GM23338 (cell line): ENCODE results near the gene MBD5. TPM values are rescaled to one million over a fixed set of nuclear protein-coding genes. Genes with fewer than 3 reads are reported as not detected.

Source experiments
- ATAC-seq: fragments of 200-7000 bp; cut with Tn5 transposase; 3 replicates; pipeline ENCODE4 v1.9.1; 2020
- DNase-seq: peaks from one replicate; pipeline ENCODE4 v3.0.0-alpha.2; 2015; ENCODE audit warnings: low spot score
- H2AFZ ChIP-seq: fragments of 200-600 bp; sonication (generic); 2 replicates; pipeline ENCODE4 v1.8.0; 2016; ENCODE audit warnings: antibody characterized with exemption, mild to moderate bottlenecking, moderate library complexity
- H3F3A ChIP-seq: fragments of 200-600 bp; sonication (generic); replicated peaks from 2 replicates; pipeline ENCODE4 v1.8.0; 2017; ENCODE audit warnings: antibody characterized with exemption, mixed run types, low read depth
- H3K27ac ChIP-seq: fragments of 200-600 bp; sonication (generic); 2 replicates; pipeline ENCODE4 v1.6.1; 2016; ENCODE audit warnings: low read depth
- H3K27me3 ChIP-seq: fragments of 200-600 bp; sonication (generic); 2 replicates; pipeline ENCODE4 v1.8.0; 2016; ENCODE audit warnings: mild to moderate bottlenecking, mixed run types, moderate library complexity; ENCODE audit not compliant: insufficient read depth
- H3K36me3 ChIP-seq: fragments of 200-600 bp; sonication (generic); 2 replicates; pipeline ENCODE4 v1.8.0; 2016; ENCODE audit warnings: mild to moderate bottlenecking; ENCODE audit not compliant: insufficient read depth
- H3K4me1 ChIP-seq: fragments of 200-600 bp; sonication (generic); 2 replicates; pipeline ENCODE4 v1.8.0; 2016; ENCODE audit warnings: mild to moderate bottlenecking, moderate library complexity; ENCODE audit not compliant: insufficient read depth
- H3K4me2 ChIP-seq: fragments of 200-600 bp; sonication (generic); 2 replicates; pipeline ENCODE4 v1.7.1; 2017; ENCODE audit warnings: mixed run types
- H3K4me3 ChIP-seq: fragments of 200-600 bp; sonication (generic); 2 replicates; pipeline ENCODE4 v1.6.1; 2016; ENCODE audit warnings: mixed run types
- H3K79me2 ChIP-seq: fragments of 200-600 bp; sonication (generic); replicated peaks from 2 replicates; pipeline ENCODE4 v1.8.0; 2017; ENCODE audit warnings: mild to moderate bottlenecking; ENCODE audit not compliant: insufficient read depth
- H3K9me2 ChIP-seq: fragments of 200-600 bp; sonication (generic); 2 replicates; pipeline ENCODE4 v1.8.0; 2017; ENCODE audit not compliant: insufficient read depth
- H4K20me1 ChIP-seq: fragments of 200-600 bp; sonication (generic); replicated peaks from 2 replicates; pipeline ENCODE4 v1.8.0; 2017; ENCODE audit warnings: mild to moderate bottlenecking; ENCODE audit not compliant: insufficient read depth
- H3K27ac Mint-ChIP-seq: 2 replicates; pipeline ENCODE4 v1.8.0; 2020; ENCODE audit warnings: inconsistent platforms, mild to moderate bottlenecking, moderate library complexity, mixed read lengths
- H3K27me3 Mint-ChIP-seq: 3 replicates; pipeline ENCODE4 v1.8.0; 2022; ENCODE audit warnings: low read depth, mild to moderate bottlenecking, moderate library complexity, mixed read lengths, inconsistent platforms; ENCODE audit not compliant: insufficient read depth, poor library complexity
- H3K36me3 Mint-ChIP-seq: 3 replicates; pipeline ENCODE4 v1.8.0; 2021; ENCODE audit warnings: low read depth, mild to moderate bottlenecking, inconsistent platforms, moderate library complexity, mixed read lengths
- H3K4me1 Mint-ChIP-seq: 3 replicates; pipeline ENCODE4 v1.8.0; 2020; ENCODE audit warnings: mild to moderate bottlenecking, inconsistent platforms, mixed read lengths
- H3K4me3 Mint-ChIP-seq: 3 replicates; pipeline ENCODE4 v1.8.0; 2021; ENCODE audit warnings: moderate library complexity, mild to moderate bottlenecking, inconsistent platforms, mixed read lengths
- H3K9me3 Mint-ChIP-seq: 3 replicates; pipeline ENCODE4 v1.8.0; 2020; ENCODE audit warnings: moderate library complexity, mild to moderate bottlenecking, inconsistent platforms, mixed read lengths
- CTCF ChIP-seq, 2 experiments: fragments of 200-600 bp in 1 of 2; sonication (generic) in 1 of 2; conservative IDR thresholded peaks; 2 replicates each; pipeline versions ENCODE4 v1.5.1 to v1.6.1; 2016 to 2017; ENCODE audit warnings: antibody characterized with exemption in 2 of 2, low read depth in 2 of 2, mild to moderate bottlenecking in 2 of 2, moderate library complexity in 1 of 2
- ETS1 ChIP-seq: IDR thresholded peaks from 2 replicates; pipeline ENCODE4 v1.6.1; 2016; ENCODE audit warnings: antibody characterized with exemption
- EZH2 ChIP-seq: fragments of 200-600 bp; sonication (generic); IDR thresholded peaks from one replicate; pipeline ENCODE4 v1.8.0; 2017; ENCODE audit warnings: antibody characterized with exemption, mild to moderate bottlenecking, low read depth; ENCODE audit not compliant: unreplicated experiment
- EZH2phosphoT487 ChIP-seq: fragments of 200-600 bp; sonication (generic); IDR thresholded peaks from one replicate; pipeline ENCODE4 v1.8.1; 2018; ENCODE audit warnings: antibody characterized with exemption; ENCODE audit not compliant: unreplicated experiment
- JUNB ChIP-seq: IDR thresholded peaks from one replicate; pipeline ENCODE4 v1.6.1; 2016; ENCODE audit warnings: antibody characterized with exemption; ENCODE audit not compliant: unreplicated experiment
- POLR2AphosphoS5 ChIP-seq: IDR thresholded peaks from 2 replicates; pipeline ENCODE4 v1.6.1; 2016; ENCODE audit warnings: antibody characterized with exemption, low read depth
- REST ChIP-seq: IDR thresholded peaks from one replicate; pipeline ENCODE4 v1.6.1; 2018; ENCODE audit warnings: antibody characterized with exemption; ENCODE audit not compliant: unreplicated experiment
- STAT1 ChIP-seq: IDR thresholded peaks from one replicate; pipeline ENCODE4 v1.6.1; 2016; ENCODE audit warnings: antibody characterized with exemption; ENCODE audit not compliant: unreplicated experiment
- polyA plus RNA-seq: library from polyadenylated mRNA; unstranded; fragments of >200 nt; fragmentation: Nextera tagmentation; extraction: Ambion mirVana; gene quantifications from 2 replicates; pipeline ENCODE4 v1.2.1, GENCODE V29; 2016
- total RNA-seq: library from RNA; depleted of rRNA; stranded (reverse); fragments of >200 nt; shearing (Covaris generic); gene quantifications from 2 replicates; pipeline ENCODE4 v1.2.3, GENCODE V29; 2014

MBD5 gene
- total and polyA plus RNA-seq, 2 experiments from 2014 or later, result 16.2 to 23.1 TPM

- no peak overlapping the region for H3K27ac Mint-ChIP-seq
- H3K36me3 Mint-ChIP-seq, result no peaks in the 10 kb centered on the region
- 0 out of 2 replicates have a peak, but pooled peaks cover 4% of the 10 kb centered on the region for H4K20me1 ChIP-seq
- DNase-seq, result peak; percentile 34
- H3K27ac ChIP-seq, result no peak overlapping the region
- H3K79me2 ChIP-seq, result no peaks in the 10 kb centered on the region
- H3K27me3 Mint-ChIP-seq, result no peaks in the 10 kb centered on the region
- no peak overlapping the region for H3K4me2 ChIP-seq
- TF ChIP-seq ETS1 (no peak), CTCF (conservative IDR thresholded peaks at IDR 0.05; ENCODE audit: low read depth in 2 of 2) (peak in 1 of 2 experiments; percentile 57; a peak in 3 of 4 replicates)
- no peak overlapping the region for H2AFZ ChIP-seq
- no peaks in the 10 kb centered on the region for H3F3A ChIP-seq
- no peaks in the 10 kb centered on the region for H3K9me2 ChIP-seq
- H3K9me3 Mint-ChIP-seq, result no peaks in the 10 kb centered on the region
- H3K4me1 Mint-ChIP-seq, result no peaks in the 10 kb centered on the region
- H3K4me1 ChIP-seq, result no peaks in the 10 kb centered on the region
- H3K4me3 ChIP-seq, result no peak overlapping the region
- H3K36me3 ChIP-seq, result no peaks in the 10 kb centered on the region
- H3K4me3 Mint-ChIP-seq, result no peak overlapping the region
- no peak for ATAC-seq
- H3K27me3 ChIP-seq, result no peaks in the 10 kb centered on the region
These were observed 147.0 kb downstream of the MBD5 start for GRCh38 chr2:148167855-148168254.

- H3K27ac ChIP-seq, result no peak overlapping the region
- no peak overlapping the region for H3K4me3 ChIP-seq
- no peak overlapping the region for H3K4me2 ChIP-seq
- ATAC-seq (no peak), DNase-seq (no peak)
- no peaks in the 10 kb centered on the region for H3K36me3 ChIP-seq
- no peak overlapping the region for H2AFZ ChIP-seq
- Mint-ChIP-seq H3K27me3 (no peaks in the 10 kb centered on the region), H3K4me1 (no peaks in the 10 kb centered on the region), H3K27ac (no peak overlapping the region), H3K9me3 (no peaks in the 10 kb centered on the region), H3K4me3 (no peak overlapping the region), H3K36me3 (no peaks in the 10 kb centered on the region)
- H3F3A ChIP-seq, result no peaks in the 10 kb centered on the region
- H4K20me1 ChIP-seq, result peaks cover 4% of the 10 kb centered on the region; the same call in 1 of the 2 replicates
- no peaks in the 10 kb centered on the region for H3K4me1 ChIP-seq
- H3K79me2 ChIP-seq, result no peaks in the 10 kb centered on the region
- H3K9me2 ChIP-seq, result no peaks in the 10 kb centered on the region
- H3K27me3 ChIP-seq, result no peaks in the 10 kb centered on the region
- TF ChIP-seq ETS1 (no peak), REST (no peak), STAT1 (no peak), CTCF (conservative IDR thresholded peaks at IDR 0.05; ENCODE audit: low read depth in 2 of 2) (no peak), JUNB (no peak), EZH2 (no peak), EZH2phosphoT487 (no peak), POLR2AphosphoS5 (no peak)
These were observed 151.4 kb downstream of the MBD5 start for GRCh38 chr2:148172131-148172753.
